ENCODE results near the gene C1orf198.
A peak's percentile ranks its signal among the peaks of the same experiment; 100 is the strongest.

Gene C1orf198

DNA sequence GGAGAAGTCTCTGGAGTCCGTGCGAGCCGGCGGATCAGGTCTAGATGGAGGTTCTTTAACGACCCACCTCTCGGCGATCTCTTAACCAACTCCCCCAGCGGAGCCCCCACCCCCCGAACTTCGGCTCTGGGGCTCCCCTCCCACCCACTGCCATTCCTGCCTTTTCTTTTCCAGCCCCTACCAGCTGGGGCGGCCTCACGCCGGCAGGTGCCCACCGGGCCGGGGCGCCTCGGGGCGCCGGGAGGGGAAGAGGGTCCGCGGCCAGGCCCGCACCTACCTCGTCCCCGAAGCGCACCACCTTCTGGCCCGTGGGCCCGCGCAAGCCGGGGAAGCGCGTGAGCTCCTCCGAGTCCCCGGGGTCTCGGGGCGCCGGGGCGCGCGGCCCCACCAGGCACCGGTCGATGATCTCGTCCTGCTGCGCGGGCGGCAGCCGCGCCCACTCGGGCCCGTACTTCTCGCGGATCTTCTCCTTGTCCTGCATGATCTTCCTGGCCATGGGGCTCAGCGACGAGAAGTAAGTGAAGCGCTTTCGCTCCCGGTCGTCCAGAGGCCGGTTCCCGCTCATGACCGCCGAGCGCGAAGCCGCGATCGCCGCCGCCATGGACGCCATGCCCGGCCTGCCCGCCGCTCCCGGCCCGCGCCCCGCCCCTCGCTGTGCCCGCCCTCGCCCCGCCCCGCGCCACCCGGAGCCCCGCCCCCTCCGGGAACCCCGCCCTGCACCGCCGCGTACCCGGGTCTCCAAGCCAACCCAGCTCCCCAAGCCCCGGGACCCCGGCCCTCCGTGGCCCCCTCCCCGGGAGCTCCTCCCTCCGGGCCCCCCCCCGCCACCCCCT, at the start of gene C1orf198:
Gene C1orf198 (minus strand): TSS at position 619 of the 833 bp plus-strand sequence. CDS start 9 bp downstream, at position 610.
- peak; percentile 51 for DNase-seq

DNA sequence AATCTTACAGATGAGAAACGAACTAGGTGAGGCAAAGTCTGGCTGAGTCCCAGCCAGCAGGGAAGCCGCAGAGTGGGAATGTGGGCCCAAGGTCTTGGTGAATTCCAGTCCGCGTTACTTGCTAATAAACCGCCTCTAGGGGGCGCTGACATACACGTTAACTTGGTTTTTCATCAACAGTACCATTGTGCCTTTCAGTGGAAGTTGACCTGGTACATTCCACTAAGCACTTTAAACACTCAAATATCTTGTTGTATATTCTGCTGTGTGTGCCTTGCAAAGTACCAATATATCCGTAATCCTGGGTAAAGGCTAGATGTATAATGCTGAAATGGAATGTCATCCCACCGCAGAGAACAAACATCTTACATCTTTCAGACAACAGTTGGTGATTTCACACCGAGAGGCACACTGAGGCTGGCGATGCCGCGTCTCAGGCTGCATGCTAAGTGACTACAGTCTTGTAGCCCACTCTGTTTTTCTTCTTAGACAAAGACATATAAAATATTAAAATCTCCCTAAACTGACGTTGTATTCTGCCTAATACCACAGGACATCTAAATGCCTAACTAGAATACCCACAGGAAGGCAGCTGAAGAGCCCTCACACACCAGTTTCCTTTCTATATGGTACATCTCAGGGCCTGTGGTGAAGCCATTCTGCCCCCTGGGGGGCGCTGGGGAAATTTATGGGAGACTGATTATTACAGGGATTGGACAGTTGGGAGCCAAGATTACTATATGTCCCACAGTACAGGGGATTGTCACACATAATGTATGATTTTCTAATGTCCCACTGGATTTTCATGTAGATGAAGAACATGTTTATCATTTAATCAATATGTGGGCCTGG, 49.2 kb upstream of the C1orf198 start:
- peak; percentile 71 for DNase-seq

GRCh38 chr1:230916587-230917283, 48.4 kb upstream of the C1orf198 start:
- no peak for DNase-seq

GRCh38 chr1:230915078-230915477, 46.8 kb upstream of the C1orf198 start:
- no peak for DNase-seq

DNA sequence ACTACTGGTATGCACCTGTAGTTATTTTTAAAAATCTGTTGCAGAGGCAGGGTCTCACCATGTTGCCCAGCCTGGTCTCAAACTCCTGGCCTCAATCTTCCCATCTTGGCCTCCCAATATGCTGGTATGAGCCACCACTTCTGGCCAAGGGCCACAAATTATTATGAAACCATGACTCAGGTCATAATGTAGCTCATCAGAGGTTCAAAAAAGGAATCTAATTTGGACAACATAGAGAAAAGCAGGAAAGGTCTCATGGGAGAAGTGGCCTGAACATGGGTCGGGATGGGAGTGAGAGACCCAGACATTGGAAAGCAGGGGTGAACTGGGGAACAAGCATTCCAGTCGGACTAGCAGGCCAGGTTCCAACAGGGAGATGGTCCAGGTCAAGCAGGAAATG, 45.2 kb upstream of the C1orf198 start:
- DNase-seq: no peak

DNA sequence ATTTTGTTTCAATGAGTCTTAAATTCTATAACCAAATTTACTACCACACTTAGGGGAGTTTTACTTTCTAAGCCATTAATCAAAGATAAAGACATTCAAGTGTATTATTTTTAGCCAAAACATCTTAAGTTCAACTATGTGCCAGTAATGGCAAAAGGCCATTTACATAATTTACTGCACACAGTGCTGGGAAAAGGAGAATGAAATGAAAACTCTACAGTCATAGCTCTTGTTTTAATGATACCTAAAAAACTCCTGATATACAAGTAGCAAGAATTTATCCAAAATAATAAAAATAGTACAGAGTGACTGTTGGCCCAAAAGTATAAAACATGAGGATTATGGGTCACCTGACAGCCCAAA, 42.4 kb upstream of the C1orf198 start:
- no peak for DNase-seq

DNA sequence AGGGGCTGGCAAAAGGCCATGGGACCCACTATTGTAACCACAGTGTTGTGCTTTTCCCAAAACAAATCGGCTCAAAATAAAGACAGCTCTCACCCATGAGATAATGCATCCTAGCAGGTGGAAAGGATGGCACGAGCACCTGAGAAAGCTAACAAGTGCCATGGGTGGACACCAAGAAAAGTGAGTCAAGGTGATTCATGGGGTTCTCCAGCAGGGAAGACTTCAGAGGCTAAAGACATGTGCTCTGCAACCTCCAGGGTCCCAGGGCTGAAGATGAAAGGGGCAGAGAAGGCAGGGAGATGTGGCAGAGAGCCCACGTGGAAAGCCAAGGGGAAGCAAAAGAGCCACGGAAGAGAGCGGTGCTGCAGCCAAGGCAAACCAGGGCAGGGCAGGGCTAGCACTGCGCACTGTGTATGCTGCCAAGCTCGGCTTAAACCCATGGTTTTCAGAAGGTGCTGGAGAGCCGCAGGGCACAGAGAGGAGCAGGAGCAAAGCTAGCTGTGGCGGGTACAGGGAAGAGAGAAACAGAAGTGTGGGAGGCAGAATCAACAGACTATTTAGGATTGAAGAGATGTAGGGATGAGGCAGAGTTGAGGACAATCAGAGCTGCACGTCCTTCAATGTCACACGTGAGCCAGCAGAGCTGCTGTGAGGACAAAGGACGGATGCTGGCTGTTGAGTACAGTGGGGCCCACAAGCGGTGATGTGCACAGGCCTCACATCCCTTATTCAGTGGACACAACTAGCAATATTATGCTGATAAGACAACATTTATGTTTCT, 41.8 kb upstream of the C1orf198 start:
- DNase-seq: no peak

DNA sequence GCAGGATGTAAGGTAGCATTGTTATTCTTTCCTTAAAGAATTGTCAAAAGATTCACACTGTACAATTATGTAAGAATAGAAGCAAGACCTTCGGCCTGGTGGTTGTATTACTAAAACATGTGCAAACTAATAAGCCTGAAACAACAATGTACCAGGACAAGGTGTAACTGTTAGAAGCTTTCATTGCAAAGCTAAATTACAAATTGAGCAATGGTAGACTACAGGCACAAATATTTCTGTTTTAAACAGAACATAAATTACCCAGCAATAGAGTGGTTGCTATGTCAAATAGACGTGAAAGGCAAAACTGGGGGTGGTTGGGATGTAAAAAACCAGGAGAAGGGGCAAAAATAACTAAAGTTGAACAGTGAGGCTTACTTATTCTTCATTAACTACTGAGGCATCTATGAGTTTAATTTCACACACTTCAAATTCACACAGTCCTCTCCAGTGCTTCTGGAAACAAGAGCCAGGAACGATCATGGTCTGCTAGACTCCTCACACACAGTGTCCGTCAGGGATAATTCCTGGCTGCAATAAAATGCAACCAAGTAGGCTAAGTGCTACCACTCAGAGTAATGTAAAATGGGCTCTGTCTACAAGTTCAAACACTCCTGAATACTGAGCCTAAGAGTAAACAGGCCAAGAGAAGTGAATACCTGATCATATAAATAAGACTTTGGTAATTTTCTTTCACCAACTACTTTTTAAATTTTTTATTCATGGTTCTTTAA, 39.3 kb upstream of the C1orf198 start:
- DNase-seq: no peak

DNA sequence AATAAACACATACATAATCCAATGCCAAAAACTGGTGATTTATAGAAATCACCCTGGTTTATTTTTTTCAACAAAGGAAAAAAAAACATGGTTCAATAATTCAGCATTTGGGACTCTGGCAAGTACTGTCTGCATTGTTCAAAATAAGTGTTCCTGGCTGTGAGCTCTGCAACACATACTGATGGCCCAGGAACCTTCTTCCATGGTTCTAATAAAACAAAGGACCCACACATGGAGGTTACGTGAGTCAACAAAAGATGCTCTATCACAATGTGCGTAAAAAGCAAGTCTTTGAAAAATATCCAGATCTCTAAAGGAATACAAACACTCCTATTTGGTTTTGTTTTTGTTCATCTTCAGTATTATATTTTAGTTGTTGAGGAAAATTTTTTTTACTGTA, 37.9 kb upstream of the C1orf198 start:
- no peak for DNase-seq

- no peak for DNase-seq
Observed at GRCh38 chr1:230905733-230906132, 37.4 kb upstream of the C1orf198 start.

DNA sequence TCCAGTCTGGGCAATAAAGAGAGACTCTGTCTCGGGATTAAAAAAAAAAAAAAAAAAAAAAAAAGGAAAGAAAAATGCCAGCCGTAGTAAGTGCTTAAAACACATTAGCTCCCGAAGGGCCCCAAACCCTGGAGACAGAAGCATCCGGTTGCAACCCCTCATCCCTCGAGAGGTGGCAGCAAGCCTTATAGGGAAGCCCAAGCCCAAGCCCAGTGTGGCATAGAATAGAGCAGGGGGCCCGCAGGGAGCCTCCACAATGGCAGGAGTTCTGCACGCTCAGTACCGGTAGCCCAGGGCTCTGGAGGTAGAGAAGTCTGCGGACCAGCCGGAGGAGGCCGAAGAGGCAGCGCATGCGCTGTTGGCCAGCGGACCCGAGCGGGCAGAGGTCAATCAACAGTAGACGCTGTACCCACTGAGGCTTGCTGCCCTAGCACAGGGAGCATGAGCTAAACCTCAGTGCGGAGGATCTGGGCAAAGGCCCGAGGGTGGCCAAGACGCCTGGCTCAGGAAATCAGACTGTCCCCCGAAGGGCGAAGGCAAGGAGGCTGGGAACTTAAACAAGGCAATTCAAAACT, 34.1 kb upstream of the C1orf198 start:
- no peak for DNase-seq

DNA sequence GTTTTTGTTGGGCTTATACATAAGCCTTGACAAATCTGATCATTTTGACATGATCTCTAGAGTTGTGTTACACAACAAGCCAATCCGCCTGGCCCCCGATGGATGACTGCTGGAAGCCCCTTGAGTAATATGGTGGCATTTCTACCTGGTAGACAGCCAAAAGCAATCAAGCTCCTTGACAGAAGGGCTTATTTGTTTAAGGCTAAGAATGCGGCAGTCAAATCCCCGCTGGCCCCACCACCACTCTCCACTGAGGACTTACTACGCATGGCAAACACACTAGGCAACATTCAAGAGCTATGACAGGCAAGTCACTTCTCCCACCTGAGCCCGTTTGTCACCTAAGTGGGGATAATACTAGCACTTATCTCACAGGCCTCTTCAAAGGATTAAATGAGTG, 33.4 kb upstream of the C1orf198 start:
- no peak for DNase-seq

DNA sequence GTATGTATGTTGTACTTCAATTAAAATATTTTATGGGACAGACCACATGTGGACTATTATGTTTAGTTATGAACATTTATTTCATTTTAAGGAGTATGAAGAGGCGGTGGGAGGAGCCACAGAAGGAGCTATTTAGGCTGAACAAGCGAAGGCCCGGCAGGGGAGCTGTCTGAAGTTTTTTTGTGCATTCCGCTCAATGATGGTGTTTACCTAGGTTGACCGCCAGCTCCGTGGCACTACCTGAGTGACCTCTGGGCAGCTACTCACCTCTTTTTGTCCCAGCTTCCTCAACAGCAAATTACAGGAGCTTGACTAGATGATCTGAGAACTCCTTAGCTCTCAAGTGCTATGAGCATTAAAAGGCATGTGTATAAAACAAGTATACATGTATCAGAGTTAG, 32.7 kb upstream of the C1orf198 start:
- DNase-seq: no peak

DNA sequence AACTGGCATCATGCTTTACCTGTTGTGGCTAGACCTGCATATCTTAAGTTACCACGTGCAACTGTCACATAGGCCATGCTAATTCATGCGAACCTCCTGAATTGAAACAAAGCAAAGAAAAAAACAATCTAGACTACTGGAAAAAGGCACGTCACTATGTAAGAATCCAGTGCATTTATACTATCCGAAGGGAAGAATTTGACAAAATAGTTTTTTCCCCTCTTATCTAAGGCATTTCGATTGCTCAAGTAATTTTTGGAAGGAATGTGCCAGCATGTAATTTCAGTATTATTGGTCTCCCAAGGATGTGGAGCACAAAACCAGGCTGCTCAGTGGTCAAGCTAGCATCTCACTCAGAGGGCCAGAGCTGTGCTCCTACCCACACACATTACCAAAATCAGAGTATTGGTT, 31.5 kb upstream of the C1orf198 start:
- no peak for DNase-seq

DNA sequence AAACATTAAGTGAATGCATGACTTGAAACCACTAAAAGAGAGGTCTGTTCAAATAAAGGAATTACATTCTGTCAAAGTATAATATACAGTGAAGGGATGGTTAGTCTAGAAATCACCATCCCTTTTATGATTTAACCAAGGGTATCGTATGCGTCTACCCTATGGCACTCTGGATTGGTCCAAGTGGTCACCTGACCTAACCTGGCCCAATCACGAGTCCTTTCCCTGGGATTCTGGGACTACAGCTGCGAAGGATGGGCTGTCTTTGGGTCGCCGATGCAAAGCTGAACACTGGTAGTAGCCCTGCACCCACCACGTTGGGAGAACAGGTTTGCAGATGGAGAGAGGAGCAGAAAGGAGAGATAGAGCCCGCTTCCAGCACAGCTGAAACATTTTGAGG, 30.4 kb upstream of the C1orf198 start:
- DNase-seq: no peak

DNA sequence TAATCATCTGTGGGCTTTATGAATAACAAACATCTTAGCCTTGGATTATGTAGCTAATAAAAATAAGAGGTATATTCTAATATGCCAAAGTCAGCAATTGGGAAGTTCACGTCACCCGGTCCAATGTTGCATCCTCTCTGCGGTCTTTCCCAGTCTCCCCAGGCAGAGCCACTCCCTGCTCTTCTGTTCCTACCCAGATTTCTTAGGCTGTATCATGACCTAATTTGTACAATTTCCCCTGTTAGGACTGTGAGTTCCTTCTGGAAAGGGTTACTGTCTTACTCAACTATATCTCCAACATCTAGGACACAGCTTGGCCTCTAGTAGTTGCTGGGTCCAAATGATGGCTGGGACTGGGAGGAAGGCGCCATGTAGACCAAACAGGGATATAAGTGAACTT, 29.8 kb upstream of the C1orf198 start:
- no peak for DNase-seq

DNA sequence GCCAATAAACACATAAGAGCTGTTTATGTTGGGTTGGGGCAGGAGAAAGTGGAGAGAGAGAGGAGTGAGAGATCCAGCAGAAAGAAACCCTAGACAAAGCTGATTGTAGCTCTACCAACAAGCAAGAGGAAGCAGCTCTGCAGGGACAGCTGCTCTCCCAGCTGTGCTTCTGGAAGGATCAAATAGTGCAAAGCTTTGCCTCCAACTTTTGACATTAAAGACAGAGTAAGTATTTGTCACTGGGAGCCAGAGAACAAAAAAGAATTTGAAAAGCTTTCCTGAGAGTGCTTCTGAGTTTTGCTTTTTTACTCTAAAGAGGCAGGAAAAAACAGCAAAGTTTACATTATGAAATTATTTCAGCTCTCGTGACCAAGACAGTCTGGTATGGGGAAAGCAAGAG, 28.5 kb upstream of the C1orf198 start:
- no peak for DNase-seq

DNA sequence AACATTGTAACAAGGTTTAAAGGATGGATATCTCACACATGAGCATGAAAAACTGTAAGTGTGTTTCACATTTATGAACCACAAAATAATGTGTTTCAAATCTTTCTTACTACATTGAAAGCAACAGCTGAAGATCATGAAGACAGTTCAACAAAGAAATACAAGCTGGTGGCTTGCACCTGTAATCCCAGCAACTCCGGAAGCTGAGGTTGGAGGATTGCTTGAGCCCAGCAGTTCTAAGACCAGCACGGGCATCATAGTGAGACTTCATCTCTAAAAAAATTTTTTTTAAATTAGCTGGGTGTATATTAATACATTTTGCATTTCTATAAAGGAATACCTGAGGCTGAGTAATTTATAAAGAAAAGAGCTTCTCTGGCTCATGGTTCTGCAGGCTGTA, 27.1 kb upstream of the C1orf198 start:
- no peak for DNase-seq

GRCh38 chr1:230894664-230895063, 26.3 kb upstream of the C1orf198 start:
- no peak for DNase-seq

GRCh38 chr1:230894032-230894431, 25.7 kb upstream of the C1orf198 start:
- DNase-seq: no peak

- DNase-seq: no peak
Observed at GRCh38 chr1:230892018-230892491, 23.7 kb upstream of the C1orf198 start.

Measured in DMS153 (cell line).